Calu3 (cell line): ENCODE results near the gene RAPGEF4. TPM values are rescaled to one million over a fixed set of nuclear protein-coding genes. Genes with fewer than 3 reads are reported as not detected.

Experiments used
- BruUV-seq: library from RNA; stranded (reverse); fragments of 400-500 nt; replicated peaks from 2 replicates; lab custom pipeline; 2021; lab: Mats Ljungman, UMichigan
- CTCF ChIA-PET: fragments of 300-600 bp; sonication (Branson Sonifier 250); formaldehyde crosslinking; loops from one replicate; lab custom pipeline; 2022; ENCODE audit warnings: antibody characterized with exemption; lab: Charles Lee
- DNase-seq: peaks from one replicate; pipeline ENCODE4 v3.0.0; 2022
- H3K27ac Mint-ChIP-seq: one replicate; pipeline ENCODE4 v1.8.0; 2022; ENCODE audit warnings: mixed read lengths; ENCODE audit not compliant: unreplicated experiment
- H3K27me3 Mint-ChIP-seq: one replicate; pipeline ENCODE4 v1.8.0; 2022; ENCODE audit warnings: mixed read lengths; ENCODE audit not compliant: unreplicated experiment
- H3K36me3 Mint-ChIP-seq: one replicate; pipeline ENCODE4 v1.8.0; 2022; ENCODE audit warnings: mild to moderate bottlenecking, moderate library complexity, mixed read lengths; ENCODE audit not compliant: insufficient read depth, unreplicated experiment
- H3K4me1 Mint-ChIP-seq: one replicate; pipeline ENCODE4 v1.8.0; 2022; ENCODE audit warnings: mild to moderate bottlenecking, low read depth, mixed read lengths; ENCODE audit not compliant: unreplicated experiment
- H3K4me3 Mint-ChIP-seq: one replicate; pipeline ENCODE4 v1.8.0; 2022; ENCODE audit warnings: mild to moderate bottlenecking, low read depth, moderate library complexity, mixed read lengths; ENCODE audit not compliant: unreplicated experiment
- H3K9me3 Mint-ChIP-seq: one replicate; pipeline ENCODE4 v1.8.0; 2022; ENCODE audit warnings: low read depth, mixed read lengths; ENCODE audit not compliant: unreplicated experiment
- CTCF ChIP-seq: fragments of 200-600 bp; IDR thresholded peaks from one replicate; pipeline ENCODE4 v1.8.0; 2022; ENCODE audit warnings: antibody characterized with exemption; ENCODE audit not compliant: unreplicated experiment
- intact Hi-C: fragments of 100-400 bp; cut with micrococcal nuclease; formaldehyde crosslinking; loops from one replicate; pipeline ENCODE4 v1.10.0; 2022; ENCODE audit not compliant: unreplicated experiment
- total RNA-seq: library from RNA; stranded (reverse); gene quantifications from 2 replicates; pipeline ENCODE4 v1.2.3, GENCODE V29; 2022

Gene RAPGEF4
- total RNA-seq, 1 experiment from 2014 or later = 1.8 TPM

- H3K9me3 Mint-ChIP-seq = no peaks in the 10 kb centered on the region
- intact Hi-C loops = no loop called here
- peaks cover 38% of the 10 kb centered on the region for H3K4me1 Mint-ChIP-seq
- no peak for DNase-seq
- H3K36me3 Mint-ChIP-seq = peaks cover 27% of the 10 kb centered on the region
- peak overlapping the region; percentile 80 for H3K4me3 Mint-ChIP-seq
- CTCF ChIA-PET = no interaction called here
- TF ChIP-seq CTCF = no peak
- no peaks in the 10 kb centered on the region for H3K27me3 Mint-ChIP-seq
- peak overlapping the region; percentile 28 for H3K27ac Mint-ChIP-seq
- no TSS peak for BruUV-seq
Observed at GRCh38 chr2:173077506-173078177, 342.0 kb downstream of the RAPGEF4 start.

GRCh38 chr2:173079141-173079540 lies 343.5 kb downstream of the RAPGEF4 start:
- Mint-ChIP-seq H3K27ac (no peak overlapping the region), H3K4me3 (no peak overlapping the region), H3K36me3 (peaks cover 27% of the 10 kb centered on the region), H3K9me3 (no peaks in the 10 kb centered on the region), H3K27me3 (no peaks in the 10 kb centered on the region), H3K4me1 (peaks cover 35% of the 10 kb centered on the region)
- DNase-seq = no peak
- intact Hi-C loops = no loop called here
- TF ChIP-seq CTCF = no peak
- BruUV-seq = no TSS peak
- CTCF ChIA-PET = no interaction called here

DNA sequence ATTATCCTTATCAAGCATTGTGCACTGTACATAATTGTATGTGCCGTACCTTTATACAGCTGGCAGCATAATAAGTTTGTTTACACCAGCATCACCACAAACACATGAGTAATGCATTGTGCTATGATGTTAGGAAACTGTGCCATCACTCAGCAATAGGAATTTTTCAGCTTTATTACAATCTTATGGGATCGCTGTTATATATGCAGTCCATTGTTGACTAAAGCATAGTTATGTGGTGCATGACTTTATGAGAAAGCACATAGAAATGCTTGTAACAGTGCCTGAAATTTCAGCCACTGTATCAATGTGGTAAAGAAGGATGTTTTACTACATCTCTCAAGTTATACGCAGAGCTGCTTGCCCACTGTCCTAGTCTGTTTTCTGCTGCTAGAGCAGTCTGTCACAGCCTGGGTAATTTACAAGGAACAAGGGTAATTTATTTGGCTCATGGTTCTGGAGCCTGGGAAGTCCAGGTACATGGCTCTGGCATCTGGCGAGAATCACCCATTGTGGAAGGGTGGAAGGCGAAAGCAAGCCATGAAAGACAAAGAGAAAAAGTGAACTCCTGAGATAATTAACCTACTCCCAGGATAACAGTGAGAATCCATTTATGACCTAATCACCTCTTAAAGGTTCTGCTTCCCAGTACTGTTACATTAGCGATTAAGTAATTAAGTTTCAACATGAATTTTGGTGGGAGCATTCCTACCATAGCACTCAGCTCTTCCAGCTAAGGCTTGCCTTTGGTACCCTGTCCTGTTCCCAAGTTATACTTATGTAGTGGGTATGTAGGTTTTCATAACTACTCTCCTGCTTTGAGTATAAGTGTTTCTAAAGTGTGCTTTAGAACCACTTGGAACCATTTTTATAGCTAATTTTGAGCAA lies 344.6 kb downstream of the RAPGEF4 start:
- peaks cover 24% of the 10 kb centered on the region for H3K4me1 Mint-ChIP-seq
- H3K9me3 Mint-ChIP-seq = no peaks in the 10 kb centered on the region
- H3K4me3 Mint-ChIP-seq = no peak overlapping the region
- no peak overlapping the region for H3K27ac Mint-ChIP-seq
- DNase-seq = no peak
- BruUV-seq = no TSS peak
- CTCF ChIA-PET = no interaction called here
- no peaks in the 10 kb centered on the region for H3K27me3 Mint-ChIP-seq
- peaks cover 25% of the 10 kb centered on the region for H3K36me3 Mint-ChIP-seq
- no peak for TF ChIP-seq CTCF
- intact Hi-C loops = no loop called here

- H3K27me3 Mint-ChIP-seq = no peaks in the 10 kb centered on the region
- no peak for TF ChIP-seq CTCF
- CTCF ChIA-PET = interaction anchor here (0.7 kb wide), 1 partner anchor 25 kb away, joined by 4 read pairs; no protein-coding TSS in a partner anchor
- no peak overlapping the region for H3K4me3 Mint-ChIP-seq
- intact Hi-C loops = no loop called here
- H3K4me1 Mint-ChIP-seq = peaks cover 29% of the 10 kb centered on the region
- no TSS peak for BruUV-seq
- peaks cover 2% of the 10 kb centered on the region for H3K9me3 Mint-ChIP-seq
- no peak for DNase-seq
- H3K27ac Mint-ChIP-seq = no peak overlapping the region
- H3K36me3 Mint-ChIP-seq = peaks cover 8% of the 10 kb centered on the region
Observed at GRCh38 chr2:173086518-173087213, 351.0 kb downstream of the RAPGEF4 start.
